Fibroblast of lung (primary cell): ENCODE results near the gene SIK2. TPM values are rescaled to one million over a fixed set of nuclear protein-coding genes. Genes with fewer than 3 reads are reported as not detected.

ENCODE experiments used
- DNase-seq, 2 donors: peaks; one replicate each; pipeline versions ENCODE4 v3.0.0 to v3.0.0-alpha.2; 2010; ENCODE audit warnings: low read depth in 2 of 2
- H2AFZ ChIP-seq: 2 replicates; pipeline ENCODE4 v1.5.1; 2012; ENCODE audit warnings: low read length, control low read depth, inconsistent platforms
- H3K27ac ChIP-seq: 2 replicates; pipeline ENCODE4 v1.5.1; 2011; ENCODE audit warnings: low read length, control low read depth; ENCODE audit not compliant: insufficient read depth
- H3K27me3 ChIP-seq: 2 replicates; pipeline ENCODE4 v1.5.1; 2011; ENCODE audit warnings: mild to moderate bottlenecking, low read length; ENCODE audit not compliant: control insufficient read depth, insufficient read depth
- H3K36me3 ChIP-seq: 2 replicates; pipeline ENCODE4 v1.5.1; 2011; ENCODE audit warnings: low read length; ENCODE audit not compliant: control insufficient read depth, insufficient read depth
- H3K4me1 ChIP-seq: 2 replicates; pipeline ENCODE4 v1.5.1; 2011; ENCODE audit warnings: low read length; ENCODE audit not compliant: control insufficient read depth, insufficient read depth; ENCODE audit errors: extremely low read depth
- H3K4me2 ChIP-seq: 2 replicates; pipeline ENCODE4 v1.5.1; 2011; ENCODE audit warnings: low read length, control low read depth; ENCODE audit not compliant: insufficient read depth; ENCODE audit errors: extremely low read depth
- H3K4me3 ChIP-seq, 4 experiments: fragments of 200-600 bp in 1 of 4; sonication (generic) in 1 of 4; replicated peaks in 1 of 4; 2 replicates each; pipeline ENCODE4 v1.5.1; 2011 to 2016; ENCODE audit warnings: low read length in 4 of 4, low read depth in 3 of 4, mild to moderate bottlenecking in 3 of 4, control low read depth in 2 of 4, inconsistent platforms in 1 of 4, mixed read lengths in 1 of 4; ENCODE audit not compliant: insufficient read depth in 1 of 4; ENCODE audit errors: control extremely low read depth in 1 of 4
- H3K79me2 ChIP-seq: 2 replicates; pipeline ENCODE4 v1.5.1; 2012; ENCODE audit warnings: mild to moderate bottlenecking, low read length, inconsistent platforms; ENCODE audit not compliant: control insufficient read depth, insufficient read depth
- H3K9ac ChIP-seq: 2 replicates; pipeline ENCODE4 v1.5.1; 2011; ENCODE audit warnings: mild to moderate bottlenecking, low read length, control low read depth; ENCODE audit not compliant: insufficient read depth
- H3K9me3 ChIP-seq: 2 replicates; pipeline ENCODE4 v1.5.1; 2012; ENCODE audit warnings: low read depth, low read length; ENCODE audit not compliant: control insufficient read depth, insufficient read depth
- H4K20me1 ChIP-seq: 2 replicates; pipeline ENCODE4 v1.5.1; 2011; ENCODE audit warnings: low read length; ENCODE audit not compliant: control insufficient read depth, insufficient read depth; ENCODE audit errors: extremely low read depth
- EZH2 ChIP-seq: IDR thresholded peaks from 2 replicates; pipeline ENCODE4 v1.5.1; 2012; ENCODE audit warnings: low read length, control low read depth, mild to moderate bottlenecking; ENCODE audit errors: missing control alignments
- polyA plus RNA-seq, 2 donors: library from polyadenylated mRNA; depleted of rRNA in 1 of 2; stranded (reverse) in 1 of 2; unstranded in 1 of 2; fragments of >200 nt; gene quantifications; 2 replicates each; pipeline ENCODE4 v1.2.1, GENCODE V29; 2011 to 2012; ENCODE audit warnings: missing spikeins in 1 of 2
- total RNA-seq: library from RNA; depleted of rRNA; stranded (reverse); fragments of >200 nt; gene quantifications from 2 replicates; pipeline ENCODE4 v1.2.1, GENCODE V29; 2014
- TF ChIP-seq, protein P1 (sequence below), 2 donors: IDR thresholded peaks in 1 of 2; conservative IDR thresholded peaks in 1 of 2; 1 replicate in 1 of 2; 2 replicates in 1 of 2; pipeline ENCODE4 v1.5.1; 2011 to 2012; ENCODE audit warnings: low read length in 2 of 2, control low read depth in 1 of 2, inconsistent platforms in 1 of 2, low read depth in 1 of 2, mild to moderate bottlenecking in 1 of 2

The SIK2 gene
- total and polyA plus RNA-seq, 2 donors (not counting 1 experiment from before 2014, with no cell fraction given), result 16.3 to 19.3 TPM

DNA sequence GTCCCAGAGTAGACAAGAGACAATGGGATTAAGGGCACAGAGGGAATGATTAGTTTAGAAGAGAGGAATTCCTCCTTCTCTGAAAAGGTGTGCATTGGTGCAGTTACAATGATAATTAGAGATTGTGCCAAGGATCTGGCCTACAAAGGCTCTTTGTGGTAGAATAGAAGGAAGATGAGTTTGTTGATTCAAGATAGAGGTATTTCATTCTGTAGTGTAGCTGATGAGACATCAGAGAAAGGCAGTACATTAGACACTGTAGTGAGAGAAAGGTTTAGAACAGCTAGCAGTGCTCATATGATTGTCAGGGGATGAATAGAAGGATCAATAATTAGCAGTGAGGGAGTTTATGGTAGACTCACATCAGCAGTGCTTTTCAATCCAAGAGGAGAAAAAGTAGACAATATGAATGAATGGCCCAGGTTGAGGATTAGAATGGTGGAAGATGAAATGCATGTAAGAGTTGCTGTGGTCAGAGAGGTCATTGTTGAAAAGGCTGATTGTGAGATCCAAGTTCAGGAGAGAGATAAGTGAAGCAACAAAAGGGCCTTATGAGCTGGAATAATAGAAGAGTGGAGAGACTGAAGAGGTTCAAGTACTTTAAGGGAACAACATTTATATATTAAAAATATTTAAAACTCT lies 28.9 kb downstream of the SIK2 start:
- H3K27ac ChIP-seq, result peak overlapping the region; percentile 40
- no peaks in the 10 kb centered on the region for H3K27me3 ChIP-seq
- H3K79me2 ChIP-seq, result no peaks in the 10 kb centered on the region
- peak overlapping the region; percentile 26 for H3K4me2 ChIP-seq
- H3K36me3 ChIP-seq, result no peaks in the 10 kb centered on the region
- H4K20me1 ChIP-seq, result no peaks in the 10 kb centered on the region
- no peak overlapping the region for H2AFZ ChIP-seq
- no peak overlapping the region for H3K9ac ChIP-seq
- H3K4me3 ChIP-seq, result no peak overlapping the region
- peaks cover 4% of the 10 kb centered on the region for H3K4me1 ChIP-seq
- DNase-seq, result no peak
- H3K9me3 ChIP-seq, result no peaks in the 10 kb centered on the region
- TF ChIP-seq, protein P1, sequence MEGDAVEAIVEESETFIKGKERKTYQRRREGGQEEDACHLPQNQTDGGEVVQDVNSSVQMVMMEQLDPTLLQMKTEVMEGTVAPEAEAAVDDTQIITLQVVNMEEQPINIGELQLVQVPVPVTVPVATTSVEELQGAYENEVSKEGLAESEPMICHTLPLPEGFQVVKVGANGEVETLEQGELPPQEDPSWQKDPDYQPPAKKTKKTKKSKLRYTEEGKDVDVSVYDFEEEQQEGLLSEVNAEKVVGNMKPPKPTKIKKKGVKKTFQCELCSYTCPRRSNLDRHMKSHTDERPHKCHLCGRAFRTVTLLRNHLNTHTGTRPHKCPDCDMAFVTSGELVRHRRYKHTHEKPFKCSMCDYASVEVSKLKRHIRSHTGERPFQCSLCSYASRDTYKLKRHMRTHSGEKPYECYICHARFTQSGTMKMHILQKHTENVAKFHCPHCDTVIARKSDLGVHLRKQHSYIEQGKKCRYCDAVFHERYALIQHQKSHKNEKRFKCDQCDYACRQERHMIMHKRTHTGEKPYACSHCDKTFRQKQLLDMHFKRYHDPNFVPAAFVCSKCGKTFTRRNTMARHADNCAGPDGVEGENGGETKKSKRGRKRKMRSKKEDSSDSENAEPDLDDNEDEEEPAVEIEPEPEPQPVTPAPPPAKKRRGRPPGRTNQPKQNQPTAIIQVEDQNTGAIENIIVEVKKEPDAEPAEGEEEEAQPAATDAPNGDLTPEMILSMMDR (conservative IDR thresholded peaks at IDR 0.05 in 1 of 2, IDR thresholded peaks at IDR 0.05 in 1 of 2; ENCODE audit: low read depth in 1 of 2, low read length in 2 of 2), result no peak
- TF ChIP-seq EZH2, result no peak

DNA sequence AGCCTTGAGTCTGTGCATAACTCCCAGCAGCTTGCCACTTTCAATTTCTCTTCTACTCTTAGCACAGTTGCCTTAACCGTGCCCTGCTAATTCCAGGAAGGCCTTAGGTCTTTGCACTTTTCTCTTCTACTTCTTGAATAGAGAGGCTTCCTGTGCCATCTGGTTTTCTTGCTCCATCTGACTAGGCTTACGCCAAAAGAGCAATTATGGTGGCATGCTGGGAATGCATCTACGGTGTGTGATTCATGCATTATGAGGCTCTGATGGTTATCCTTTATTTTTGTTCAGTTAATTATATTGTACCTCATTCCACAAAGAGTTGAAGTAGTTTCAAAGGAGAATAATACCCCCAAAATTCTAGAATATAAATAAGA lies 29.4 kb downstream of the SIK2 start:
- H3K4me3 ChIP-seq, result no peak overlapping the region
- no peaks in the 10 kb centered on the region for H4K20me1 ChIP-seq
- no peaks in the 10 kb centered on the region for H3K36me3 ChIP-seq
- H3K9ac ChIP-seq, result no peak overlapping the region
- peaks cover 4% of the 10 kb centered on the region for H3K4me1 ChIP-seq
- no peaks in the 10 kb centered on the region for H3K27me3 ChIP-seq
- no peak overlapping the region for H2AFZ ChIP-seq
- peaks cover under 1% of the 10 kb centered on the region for H3K79me2 ChIP-seq
- H3K27ac ChIP-seq, result peak overlapping the region; percentile 40
- TF ChIP-seq, protein P1 (conservative IDR thresholded peaks at IDR 0.05 in 1 of 2, IDR thresholded peaks at IDR 0.05 in 1 of 2; ENCODE audit: low read depth in 1 of 2, low read length in 2 of 2), result no peak
- no peak for TF ChIP-seq EZH2
- peak overlapping the region; percentile 17 for H3K4me2 ChIP-seq
- DNase-seq, result peak; percentile 73 to 89
- H3K9me3 ChIP-seq, result no peaks in the 10 kb centered on the region

DNA sequence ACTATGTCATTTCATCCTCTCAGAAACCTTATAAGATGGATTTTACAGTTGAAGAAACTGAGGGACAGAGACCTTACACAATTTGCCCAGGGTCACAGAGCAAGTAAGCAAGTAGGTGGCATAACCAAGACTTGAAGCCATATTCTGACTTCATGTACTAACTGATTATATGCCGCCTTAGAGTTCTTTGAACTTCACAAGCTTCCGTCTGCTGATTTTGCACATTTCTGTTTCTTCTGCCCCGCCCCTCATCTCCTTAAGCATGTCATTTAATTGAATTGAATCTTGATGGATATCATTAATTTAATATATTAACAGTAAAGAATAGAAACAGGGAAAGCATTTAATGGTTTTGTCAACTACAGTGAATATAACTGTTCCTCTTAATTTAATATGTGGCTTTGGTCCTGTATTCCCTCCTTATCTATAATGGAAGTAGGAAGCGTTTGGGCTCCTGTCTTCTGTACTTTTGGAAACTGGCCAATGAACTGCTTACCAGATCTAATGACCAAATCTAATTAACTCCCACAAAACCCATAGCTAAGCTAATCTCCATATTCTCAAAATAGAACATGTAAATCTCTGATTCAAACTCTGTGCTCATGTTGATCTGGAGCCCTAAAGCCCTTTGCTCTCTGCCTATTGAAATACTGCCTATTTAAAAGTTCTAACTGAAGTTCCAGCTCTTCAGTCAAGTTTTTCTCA lies 30.4 kb downstream of the SIK2 start:
- Histone ChIP-seq H3K4me2 (no peak overlapping the region), H3K9ac (no peak overlapping the region), H3K4me3 (no peak overlapping the region), H3K36me3 (no peaks in the 10 kb centered on the region), H3K9me3 (no peaks in the 10 kb centered on the region), H3K79me2 (peaks cover 2% of the 10 kb centered on the region), H3K4me1 (peaks cover 4% of the 10 kb centered on the region), H2AFZ (no peak overlapping the region), H4K20me1 (no peaks in the 10 kb centered on the region), H3K27ac (no peak overlapping the region), H3K27me3 (no peaks in the 10 kb centered on the region)
- TF ChIP-seq, protein P1 (conservative IDR thresholded peaks at IDR 0.05 in 1 of 2, IDR thresholded peaks at IDR 0.05 in 1 of 2; ENCODE audit: low read depth in 1 of 2, low read length in 2 of 2), result no peak
- TF ChIP-seq EZH2, result no peak
- DNase-seq, result no peak
